Keratinocyte (primary cell): ENCODE measurements around the gene PCSK2. TPM values are rescaled to one million over a fixed set of nuclear protein-coding genes. Genes with fewer than 3 reads are reported as not detected.

Source experiments
- DNase-seq: peaks from one replicate; pipeline ENCODE4 v3.0.0-alpha.2; 2011; ENCODE audit warnings: low read depth, missing footprints, low spot score
- FAIRE-seq: peaks from 2 replicates; lab custom pipeline; 2011; peaks lifted over from hg19 to GRCh38; lab: Jason Lieb, UNC
- H2AFZ ChIP-seq: 2 replicates; pipeline ENCODE4 v1.6.0; 2012; ENCODE audit warnings: low read length, control low read depth, inconsistent platforms; ENCODE audit not compliant: control insufficient read depth
- H3K27ac ChIP-seq: 2 replicates; pipeline ENCODE4 v1.5.1; 2011; ENCODE audit warnings: low read length; ENCODE audit not compliant: control insufficient read depth, insufficient read depth
- H3K27me3 ChIP-seq: 3 replicates; pipeline ENCODE4 v1.6.0; 2011; ENCODE audit warnings: low read length; ENCODE audit not compliant: control insufficient read depth, insufficient read depth; ENCODE audit errors: extremely low read depth
- H3K36me3 ChIP-seq, 2 experiments: 2 replicates in 1 of 2; 3 replicates in 1 of 2; pipeline ENCODE4 v1.5.1; 2011; ENCODE audit warnings: low read length in 2 of 2, mild to moderate bottlenecking in 1 of 2; ENCODE audit not compliant: control insufficient read depth in 2 of 2, insufficient read depth in 2 of 2; ENCODE audit errors: extremely low read depth in 1 of 2
- H3K4me1 ChIP-seq: 3 replicates; pipeline ENCODE4 v1.5.1; 2011; ENCODE audit warnings: low read length; ENCODE audit not compliant: control insufficient read depth, insufficient read depth; ENCODE audit errors: extremely low read depth
- H3K4me2 ChIP-seq: 3 replicates; pipeline ENCODE4 v1.6.0; 2011; ENCODE audit warnings: low read depth, low read length; ENCODE audit not compliant: control insufficient read depth, insufficient read depth; ENCODE audit errors: extremely low read depth
- H3K4me3 ChIP-seq, 3 experiments: fragments of 200-600 bp in 1 of 3; sonication (generic) in 1 of 3; 2 replicates in 2 of 3; 3 replicates in 1 of 3; pipeline ENCODE4 v1.5.1; 2011 to 2016; ENCODE audit warnings: low read length in 3 of 3, mild to moderate bottlenecking in 3 of 3, control low read depth in 2 of 3, inconsistent platforms in 1 of 3, low read depth in 1 of 3, mixed read lengths in 1 of 3, mixed run types in 1 of 3, moderate library complexity in 1 of 3; ENCODE audit not compliant: control insufficient read depth in 2 of 3, insufficient read depth in 2 of 3; ENCODE audit errors: extremely low read depth in 1 of 3
- H3K79me2 ChIP-seq: 2 replicates; pipeline ENCODE4 v1.6.0; 2012; ENCODE audit warnings: low read length; ENCODE audit not compliant: control insufficient read depth, insufficient read depth
- H3K9ac ChIP-seq: 3 replicates; pipeline ENCODE4 v1.6.0; 2011; ENCODE audit warnings: low read length; ENCODE audit not compliant: control insufficient read depth, insufficient read depth; ENCODE audit errors: extremely low read depth
- H3K9me1 ChIP-seq: 3 replicates; pipeline ENCODE4 v1.6.0; 2011; ENCODE audit warnings: low read length; ENCODE audit not compliant: control insufficient read depth, insufficient read depth; ENCODE audit errors: extremely low read depth
- H3K9me3 ChIP-seq: 2 replicates; pipeline ENCODE4 v1.5.1; 2012; ENCODE audit warnings: low read depth, low read length; ENCODE audit not compliant: control insufficient read depth
- H4K20me1 ChIP-seq: 3 replicates; pipeline ENCODE4 v1.6.0; 2011; ENCODE audit warnings: low read length; ENCODE audit not compliant: control insufficient read depth, insufficient read depth; ENCODE audit errors: extremely low read depth
- CTCF ChIP-seq, 3 experiments: IDR thresholded peaks in 1 of 3; conservative IDR thresholded peaks in 1 of 3; optimal IDR thresholded peaks in 1 of 3; 2 replicates in 2 of 3; 3 replicates in 1 of 3; pipeline versions ENCODE3 to v1.5.1; 2011; ENCODE audit warnings: low read length in 3 of 3, mild to moderate bottlenecking in 3 of 3, moderate library complexity in 2 of 3, control low read depth in 1 of 3, inconsistent platforms in 1 of 3; ENCODE audit not compliant: insufficient read depth in 2 of 3; ENCODE audit errors: extremely low read depth in 1 of 3
- EZH2 ChIP-seq: IDR thresholded peaks from one replicate; pipeline ENCODE4 v1.6.1; 2012; ENCODE audit warnings: inconsistent platforms, mild to moderate bottlenecking, low read length, moderate library complexity
- dilution Hi-C: fragments of 300-500 bp; cut with MboI; formaldehyde crosslinking; loops from one replicate; pipeline ENCODE4 v1.7.0; 2020; ENCODE audit warnings: low sequenced_read_pairs; ENCODE audit not compliant: extremely low pct_ligation_motif_present
- polyA plus RNA-seq, 5 experiments: library from polyadenylated mRNA; depleted of rRNA in 3 of 5; stranded (reverse) in 3 of 5; stranded (forward) in 1 of 5; unstranded in 1 of 5; fragments of >200 nt; gene quantifications; 1 replicate in 1 of 5; 2 replicates in 3 of 5; 3 replicates in 1 of 5; pipeline versions ENCODE4 v1.2.1 to v1.2.3, GENCODE V29; 2011 to 2012; ENCODE audit warnings: missing spikeins in 2 of 5, low read depth in 1 of 5, low replicate concordance in 1 of 5

Gene PCSK2
- polyA plus RNA-seq, 1 donor (not counting 4 experiments of a cell fraction or from before 2014, with no cell fraction given): not detected

- FAIRE-seq: no peak
- Histone ChIP-seq H3K4me3 (no peak overlapping the region), H2AFZ (no peak overlapping the region), H3K4me2 (no peak overlapping the region), H3K79me2 (no peaks in the 10 kb centered on the region), H3K27ac (no peak overlapping the region), H3K4me1 (peaks cover 3% of the 10 kb centered on the region), H3K9me1 (no peaks in the 10 kb centered on the region), H3K9me3 (no peaks in the 10 kb centered on the region), H3K9ac (no peak overlapping the region), H4K20me1 (no peaks in the 10 kb centered on the region), H3K27me3 (no peaks in the 10 kb centered on the region), H3K36me3 (no peaks in the 10 kb centered on the region)
- TF ChIP-seq CTCF (optimal IDR thresholded peaks at IDR 0.05 in 1 of 3, IDR thresholded peaks at IDR 0.05 in 1 of 3, conservative IDR thresholded peaks at IDR 0.05 in 1 of 3; ENCODE audit: extremely low read depth in 1 of 3, insufficient read depth in 2 of 3, low read length in 3 of 3) (no peak), EZH2 (no peak)
- dilution Hi-C loops: no loop called here
- DNase-seq: no peak
Observed at GRCh38 chr20:17529586-17529985, 302.7 kb downstream of the PCSK2 start.

GRCh38 chr20:17530153-17530552 lies 303.3 kb downstream of the PCSK2 start:
- Histone ChIP-seq H3K9ac (no peak overlapping the region), H3K4me2 (no peak overlapping the region), H3K79me2 (no peaks in the 10 kb centered on the region), H4K20me1 (no peaks in the 10 kb centered on the region), H3K27ac (no peak overlapping the region), H3K4me1 (peaks cover 3% of the 10 kb centered on the region), H3K27me3 (no peaks in the 10 kb centered on the region), H3K9me1 (no peaks in the 10 kb centered on the region), H2AFZ (no peak overlapping the region), H3K9me3 (no peaks in the 10 kb centered on the region), H3K36me3 (no peaks in the 10 kb centered on the region), H3K4me3 (no peak overlapping the region)
- no peak for FAIRE-seq
- no peak for TF ChIP-seq EZH2
- TF ChIP-seq CTCF (optimal IDR thresholded peaks at IDR 0.05 in 1 of 3, IDR thresholded peaks at IDR 0.05 in 1 of 3, conservative IDR thresholded peaks at IDR 0.05 in 1 of 3; ENCODE audit: extremely low read depth in 1 of 3, insufficient read depth in 2 of 3, low read length in 3 of 3): no peak
- no peak for DNase-seq
- dilution Hi-C loops: no loop called here
